NCI-H2029 treated with DMSO at 0.1 percent for 48 hours (cell line): ENCODE measurements around the gene IFIT2.
"Not testable (repeated sequence)": the region's sequence is repeated elsewhere in the genome, so short reads cannot be mapped to it uniquely, and the experiment has no call there.

Experiments
- DNase-seq: peaks from one replicate; lab custom pipeline; 2025; lab: John Stamatoyannopoulos, UW

Gene IFIT2

DNA sequence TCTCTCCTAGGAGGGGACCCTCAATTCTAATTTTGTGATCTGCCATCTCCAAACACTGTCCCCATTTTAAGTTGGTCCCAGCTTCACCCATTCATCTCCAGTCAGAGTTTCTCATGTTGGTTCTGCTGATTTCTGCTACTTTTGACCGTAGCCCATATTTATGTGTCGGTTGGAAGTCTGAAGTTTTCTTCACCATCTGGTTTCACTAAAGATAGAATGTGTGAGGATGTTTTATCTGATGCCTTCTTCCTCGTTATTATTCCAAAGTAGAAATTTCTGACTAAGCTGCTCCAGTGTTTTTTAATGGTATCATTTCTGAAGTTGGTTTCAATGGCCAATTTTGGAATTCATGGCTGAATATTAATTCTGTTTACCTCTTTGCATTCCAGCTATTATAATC lies 21.3 kb upstream of the IFIT2 start:
- no peak for DNase-seq

DNA sequence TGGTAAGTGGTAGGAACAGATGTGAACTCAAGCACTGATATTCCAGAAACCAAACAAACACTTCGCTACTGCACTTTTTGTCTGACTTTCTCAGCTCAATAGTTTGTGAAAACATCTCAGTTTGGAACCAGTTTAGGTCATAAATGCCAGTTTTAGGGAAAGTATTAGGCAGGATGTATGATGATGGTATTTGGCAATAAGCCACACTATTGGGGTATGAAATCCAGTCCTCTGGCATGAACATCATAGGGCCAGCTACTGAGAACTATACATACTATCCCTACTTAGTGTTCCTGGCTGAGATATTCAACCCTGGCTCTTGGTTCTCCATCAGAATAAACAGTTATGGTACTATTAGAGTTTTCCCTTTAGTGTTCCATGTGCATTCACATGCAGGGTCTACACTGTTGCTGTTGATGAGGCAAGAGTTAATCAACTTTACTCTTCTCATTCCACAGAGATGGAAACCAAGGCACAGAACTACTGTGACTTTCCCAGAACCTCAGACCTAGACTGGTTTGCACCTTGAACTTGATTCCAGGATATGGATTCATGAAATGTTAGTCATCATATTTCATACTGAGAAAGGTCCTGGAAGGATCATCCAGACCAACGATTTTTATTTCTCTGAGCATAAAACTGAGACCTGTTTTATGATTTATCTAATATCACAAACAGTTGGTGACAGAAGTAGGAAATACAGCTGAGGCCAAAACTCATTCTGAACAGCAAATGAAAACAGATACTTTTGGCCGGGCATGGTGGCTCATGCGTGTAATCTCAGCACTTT lies 20.0 kb upstream of the IFIT2 start:
- no peak for DNase-seq

DNA sequence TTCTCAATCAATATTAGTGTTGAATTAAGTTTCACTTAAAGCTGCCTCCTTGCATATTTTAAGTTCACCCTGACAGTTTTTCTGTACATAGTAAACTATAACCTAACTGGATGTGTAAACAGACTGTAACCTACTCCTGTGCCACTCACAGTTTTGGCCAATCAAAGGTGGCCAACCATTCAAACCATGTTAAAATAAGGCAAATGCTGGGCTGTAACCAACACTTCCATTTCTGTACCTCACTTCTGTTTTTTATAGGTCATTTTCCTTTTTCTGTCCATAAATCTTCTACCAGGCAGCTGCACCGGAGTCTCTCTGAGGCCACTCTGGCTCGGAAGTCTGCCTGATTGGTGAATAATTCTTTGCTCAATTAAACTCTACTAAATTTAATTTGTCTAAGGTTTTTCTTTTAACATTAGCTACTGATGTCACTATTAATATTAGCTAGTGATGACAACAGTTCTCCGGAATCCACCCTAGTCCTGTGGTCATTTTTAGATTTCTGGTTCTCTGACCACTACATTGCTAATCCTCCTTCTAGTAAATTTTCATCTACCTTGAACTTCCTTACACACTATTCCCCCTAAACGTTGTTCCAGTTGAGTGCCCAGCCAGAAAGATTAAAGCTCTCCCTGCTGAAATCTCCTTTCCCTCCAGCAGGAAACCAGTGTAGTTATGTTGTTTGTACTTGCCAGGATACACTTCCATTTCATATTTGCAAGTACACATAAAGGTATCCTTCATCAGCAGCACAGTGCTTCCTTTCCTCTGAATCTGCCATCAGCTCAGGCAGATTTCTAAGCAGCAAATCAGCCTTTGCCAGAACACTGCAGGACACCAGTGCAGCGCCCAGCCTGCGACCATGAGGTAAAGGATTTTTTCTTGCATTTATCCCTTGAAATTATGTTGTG lies 18.6 kb upstream of the IFIT2 start:
- DNase-seq, result no peak

DNA sequence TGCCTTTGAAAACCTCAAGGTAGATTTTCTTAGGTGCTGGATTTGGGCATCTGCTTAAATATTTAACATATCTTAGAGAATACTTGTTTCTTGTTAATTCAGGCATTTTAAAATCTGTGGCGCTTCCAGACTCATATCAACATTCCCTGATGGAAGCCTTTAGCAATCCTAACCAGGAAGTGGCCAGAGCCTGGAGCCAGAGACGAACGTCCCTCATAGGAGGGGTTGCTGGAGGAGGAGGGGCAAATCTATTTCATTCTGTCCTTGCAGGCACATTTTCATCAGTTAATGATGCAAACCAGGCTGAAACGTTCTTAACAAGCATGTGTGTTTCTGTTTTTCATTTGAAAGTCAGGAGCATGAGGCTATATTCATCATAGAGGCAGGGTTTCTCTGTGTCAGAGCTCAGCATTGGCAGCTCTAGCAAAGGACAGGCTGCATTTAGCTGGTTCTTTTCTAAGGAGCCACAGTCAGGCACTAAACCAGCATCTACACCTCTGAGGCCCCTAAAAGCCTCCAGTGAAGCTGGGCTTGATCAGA lies 17.8 kb upstream of the IFIT2 start:
- no peak for DNase-seq

DNA sequence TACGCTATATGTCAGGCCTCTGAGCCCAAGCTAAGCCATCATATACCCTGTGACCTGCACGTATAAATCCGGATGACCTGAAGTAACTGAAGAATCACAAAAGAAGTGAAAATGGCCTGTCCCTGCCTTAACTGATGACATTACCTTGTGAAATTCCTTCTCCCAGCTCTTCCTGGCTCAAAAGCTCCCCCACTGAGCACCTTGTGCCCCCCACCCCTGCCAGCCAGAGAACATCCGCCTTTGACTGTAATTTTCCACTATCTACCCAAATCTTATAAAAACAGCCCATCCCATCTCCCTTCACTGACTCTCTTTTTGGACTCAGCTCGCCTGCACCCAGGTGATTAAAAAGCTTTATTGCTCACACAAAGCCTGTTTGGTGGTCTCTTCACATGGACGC lies 17.1 kb upstream of the IFIT2 start:
- DNase-seq, result not testable (repeated sequence)

DNA sequence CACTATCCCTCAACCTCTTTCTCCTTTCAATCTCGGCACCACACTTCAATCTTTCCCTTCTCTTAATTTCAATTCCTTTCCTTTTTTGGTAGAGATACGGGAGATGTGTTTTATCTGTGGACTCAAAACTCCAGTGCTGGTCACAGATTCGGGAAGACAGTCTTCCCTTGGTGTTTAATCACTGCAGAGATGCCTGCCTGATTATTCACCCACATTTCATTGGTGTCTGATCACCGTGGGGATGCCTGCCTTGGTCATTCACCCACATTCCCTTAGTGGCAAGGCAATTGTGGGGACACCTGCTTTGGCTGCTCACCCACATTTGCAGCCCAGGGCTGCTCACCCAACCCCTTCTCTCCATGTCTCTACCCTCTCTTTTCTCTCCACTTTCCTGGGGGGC lies 16.5 kb upstream of the IFIT2 start:
- DNase-seq, result not testable (repeated sequence)

DNA sequence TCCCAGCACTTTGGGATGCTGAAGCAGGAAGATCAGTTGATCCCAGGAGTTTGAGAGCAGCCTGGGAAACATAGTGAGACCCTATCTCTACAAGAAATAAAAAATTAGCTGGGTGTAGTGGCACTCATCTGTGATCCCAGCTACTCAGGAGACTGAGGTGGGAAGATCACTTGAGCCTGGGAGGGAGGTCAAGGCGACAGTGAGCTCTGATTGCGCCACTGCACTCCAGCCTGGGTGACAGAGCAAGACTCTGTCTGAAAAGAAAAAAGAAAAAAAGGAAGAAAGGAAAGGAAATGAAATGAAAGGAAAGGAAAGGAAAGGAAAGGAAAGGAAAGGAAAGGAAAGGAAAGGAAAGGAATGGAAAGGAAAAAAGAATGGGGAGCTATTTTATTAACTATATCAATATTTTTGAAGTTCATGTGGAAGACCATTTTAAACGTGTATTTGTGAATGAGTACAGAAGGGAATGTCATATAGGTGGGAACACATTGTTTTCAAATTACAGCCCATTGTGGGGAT lies 7.1 kb upstream of the IFIT2 start:
- DNase-seq, result no peak

DNA sequence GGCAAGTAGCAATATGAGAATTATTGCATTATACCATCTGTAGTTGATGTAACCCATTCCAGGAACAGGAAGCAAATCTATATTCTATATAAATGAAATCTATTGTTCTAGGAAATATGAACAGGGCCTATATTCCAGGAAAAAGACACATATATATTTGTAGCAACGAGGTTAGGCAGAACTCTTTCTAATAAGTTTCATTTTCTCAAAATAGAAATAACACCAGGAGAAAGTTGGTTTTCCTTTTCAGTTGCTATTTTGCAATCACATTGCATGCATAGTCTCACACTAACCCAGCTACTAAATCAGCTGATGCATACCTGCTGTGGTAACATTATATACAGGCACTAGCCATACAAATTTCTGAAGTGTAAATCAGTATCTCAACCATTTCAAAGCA lies 6.2 kb upstream of the IFIT2 start:
- DNase-seq, result no peak

DNA sequence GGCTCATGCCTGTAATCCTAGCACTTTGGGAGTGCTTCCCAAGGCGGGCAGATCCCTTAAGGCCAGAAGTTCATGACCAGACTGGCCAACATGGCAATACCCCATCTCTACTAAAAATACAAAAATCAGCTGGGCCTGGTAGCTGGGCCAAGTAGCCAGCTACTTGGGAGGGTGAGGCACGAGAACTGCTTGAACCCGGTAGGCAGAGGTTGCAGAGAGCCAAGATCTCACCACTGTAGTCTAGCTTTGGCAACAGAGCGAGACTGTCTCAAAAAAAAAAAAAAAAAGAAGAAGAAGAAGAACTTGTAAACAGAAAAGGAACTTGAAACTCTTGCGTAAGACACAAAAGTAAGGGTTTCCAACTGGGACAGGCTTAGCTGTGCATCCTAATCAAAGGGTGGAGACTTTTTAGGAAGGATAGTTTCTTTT lies 5.6 kb upstream of the IFIT2 start:
- DNase-seq, result no peak

DNA sequence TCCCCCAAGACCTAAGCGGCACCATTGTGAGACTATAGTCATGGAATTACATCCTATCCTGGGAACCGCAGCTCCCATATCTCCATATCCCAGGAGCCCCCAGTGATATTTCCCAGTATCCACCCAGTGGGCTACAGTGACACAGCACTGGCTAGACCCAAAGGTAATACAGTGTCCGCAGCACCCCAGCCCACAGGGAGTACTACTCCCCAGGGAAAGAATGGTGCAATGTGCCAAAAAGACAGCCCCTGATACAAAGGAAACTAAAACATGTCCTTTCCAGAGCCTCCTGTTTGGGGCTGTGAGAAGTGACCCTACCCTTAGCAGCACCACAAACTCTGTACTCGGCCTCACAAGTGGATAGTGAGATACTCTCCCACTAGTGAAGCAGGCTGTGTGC lies 4.5 kb upstream of the IFIT2 start:
- no peak for DNase-seq

DNA sequence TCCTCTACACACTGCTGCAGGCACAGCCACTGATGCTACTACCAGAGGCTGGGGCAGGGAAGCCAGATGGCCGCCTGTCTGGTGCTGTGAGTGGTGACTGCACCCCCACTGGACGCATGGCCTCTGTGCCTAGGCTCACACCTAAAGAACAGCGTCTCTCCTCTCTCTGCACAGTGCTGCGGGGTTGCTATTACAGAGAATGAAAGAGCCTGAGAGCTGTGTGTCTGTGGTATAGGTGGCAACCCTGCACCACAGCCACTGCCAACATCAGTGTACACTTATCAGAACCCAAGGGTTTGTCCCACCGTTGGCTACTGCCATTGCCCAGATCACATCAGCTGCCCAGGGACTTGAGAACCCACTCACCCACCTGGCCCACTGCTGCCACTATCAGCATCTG lies 4.1 kb upstream of the IFIT2 start:
- no peak for DNase-seq

DNA sequence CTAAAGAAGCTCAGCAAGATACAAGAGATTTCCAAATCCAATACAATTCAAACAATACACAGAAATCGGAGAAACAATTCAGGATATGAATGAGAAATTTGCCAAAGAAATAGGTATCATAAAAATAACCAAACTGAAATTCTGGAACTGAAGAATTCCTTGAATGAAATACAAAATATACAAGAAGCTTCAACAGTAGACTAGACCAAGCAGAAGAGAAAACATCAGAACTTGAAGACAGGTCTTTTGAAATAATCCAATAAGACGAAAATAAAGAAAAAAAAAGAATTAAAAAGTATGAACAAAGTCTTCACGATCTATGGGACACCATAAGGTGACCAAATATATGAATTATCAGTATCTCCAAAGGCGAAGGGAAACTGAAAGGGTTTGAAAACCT lies 2.8 kb upstream of the IFIT2 start:
- DNase-seq, result no peak

DNA sequence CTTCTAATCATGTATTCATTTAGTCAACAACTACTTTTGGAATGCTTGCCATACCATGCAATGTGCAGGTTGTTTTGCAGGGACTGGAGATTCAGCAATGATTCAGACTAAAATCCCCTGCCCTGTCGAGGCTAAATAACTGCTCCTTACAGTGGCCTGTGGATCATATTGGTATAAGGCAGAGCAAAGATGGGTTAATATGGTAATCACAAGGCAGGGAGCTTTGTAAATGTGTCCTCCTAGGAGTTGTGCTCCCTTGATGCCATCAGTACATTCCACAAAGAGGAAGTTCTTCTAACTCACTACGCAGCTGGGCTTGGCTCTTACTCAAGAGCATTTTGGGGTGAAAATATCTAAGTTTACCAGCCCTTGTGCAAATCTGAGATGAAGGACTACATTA lies 614 bp upstream of the IFIT2 start:
- DNase-seq, result no peak

DNA sequence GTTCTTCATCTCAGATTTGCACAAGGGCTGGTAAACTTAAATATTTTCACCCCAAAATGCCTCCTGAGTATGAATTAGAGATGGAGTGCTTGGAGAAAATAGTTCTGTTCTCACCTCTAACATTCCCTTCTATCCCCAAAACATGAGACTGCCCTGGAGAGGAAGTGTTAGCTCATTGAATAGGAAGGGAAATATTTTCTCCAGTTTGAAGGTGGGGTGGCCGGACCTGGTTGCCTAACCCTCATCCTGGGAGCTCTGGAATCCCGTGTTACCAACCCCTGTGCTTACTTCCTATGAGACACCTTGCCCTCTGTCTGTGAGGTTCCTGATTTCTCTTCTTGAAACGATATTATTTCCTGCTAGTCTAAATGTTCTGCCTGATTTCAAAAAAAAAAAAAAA lies 779 bp downstream of the IFIT2 start:
- DNase-seq, result no peak

DNA sequence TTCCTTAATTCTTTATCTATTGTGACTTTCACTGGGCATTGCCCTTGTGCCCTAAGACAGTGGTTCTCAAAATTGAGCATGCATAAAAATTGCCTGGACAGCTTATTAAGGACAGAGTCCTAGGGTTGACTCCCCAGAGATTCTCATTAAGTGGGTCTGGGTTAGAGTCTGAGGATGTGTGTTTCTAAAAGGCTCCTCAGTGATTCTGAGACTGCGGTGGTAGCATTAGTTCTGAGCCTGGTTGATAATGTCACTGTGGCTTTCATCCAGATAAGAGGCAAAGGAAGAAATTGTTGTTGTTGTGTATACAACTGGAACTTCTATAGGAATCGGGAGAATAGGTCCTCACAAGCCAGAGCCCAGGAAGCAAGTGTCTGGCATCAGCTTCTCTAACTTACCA lies 1.3 kb downstream of the IFIT2 start:
- DNase-seq, result no peak

DNA sequence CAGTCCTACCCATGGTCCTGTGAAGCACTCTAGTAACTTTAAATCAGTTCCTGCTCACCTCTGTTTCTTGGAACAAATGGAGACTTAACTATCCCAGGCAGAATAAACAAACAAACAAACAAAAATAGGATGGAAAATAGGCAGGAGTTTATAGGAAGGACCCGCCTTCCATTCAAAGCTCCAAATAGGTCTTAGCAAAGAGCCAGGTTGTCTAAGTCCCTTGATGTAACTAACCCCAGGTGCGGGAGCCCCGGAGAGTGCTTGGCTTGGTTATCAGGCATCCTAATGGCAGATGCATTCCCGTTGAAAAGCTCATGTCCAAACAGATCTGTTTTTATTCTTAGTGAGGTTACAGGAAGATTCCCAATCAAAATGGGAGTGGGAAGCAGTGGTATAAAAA lies 2.2 kb downstream of the IFIT2 start:
- DNase-seq, result no peak

DNA sequence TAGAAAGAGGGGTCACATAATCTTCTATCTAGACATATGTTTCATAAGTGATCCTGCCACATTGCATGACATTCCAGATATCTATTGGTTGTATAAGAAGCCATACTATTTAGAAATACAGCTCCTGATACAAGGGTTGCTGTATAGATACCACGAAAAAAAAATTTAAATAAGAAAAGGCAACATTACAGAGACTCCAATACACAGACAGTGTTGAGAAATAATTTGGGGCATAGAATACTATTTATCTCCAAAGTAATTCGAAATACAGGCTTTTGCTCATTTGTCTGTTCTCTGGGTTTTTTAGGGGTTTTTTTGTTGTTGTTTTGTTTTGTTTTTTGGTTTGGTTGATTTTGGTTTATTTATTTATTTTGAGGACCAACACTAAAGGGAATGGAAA lies 2.6 kb downstream of the IFIT2 start:
- no peak for DNase-seq

DNA sequence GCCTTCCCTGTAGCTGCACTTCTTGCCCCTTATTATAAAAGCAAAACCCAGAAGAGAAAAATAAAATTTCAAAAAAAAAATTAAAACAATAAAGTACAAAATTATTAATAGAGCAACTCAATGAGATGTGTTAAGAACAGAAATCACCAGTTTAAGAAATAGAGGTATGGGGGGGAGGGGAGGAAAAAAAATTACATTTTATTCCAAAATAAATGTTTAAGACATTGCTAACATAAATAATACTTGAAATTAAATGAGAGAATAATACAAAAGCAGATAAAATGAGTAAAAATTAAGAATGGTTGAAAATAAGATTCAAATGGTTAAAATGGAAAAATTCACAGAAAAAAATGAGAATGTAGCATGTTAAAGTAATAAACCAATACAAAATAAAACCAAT lies 3.1 kb downstream of the IFIT2 start:
- DNase-seq, result no peak

DNA sequence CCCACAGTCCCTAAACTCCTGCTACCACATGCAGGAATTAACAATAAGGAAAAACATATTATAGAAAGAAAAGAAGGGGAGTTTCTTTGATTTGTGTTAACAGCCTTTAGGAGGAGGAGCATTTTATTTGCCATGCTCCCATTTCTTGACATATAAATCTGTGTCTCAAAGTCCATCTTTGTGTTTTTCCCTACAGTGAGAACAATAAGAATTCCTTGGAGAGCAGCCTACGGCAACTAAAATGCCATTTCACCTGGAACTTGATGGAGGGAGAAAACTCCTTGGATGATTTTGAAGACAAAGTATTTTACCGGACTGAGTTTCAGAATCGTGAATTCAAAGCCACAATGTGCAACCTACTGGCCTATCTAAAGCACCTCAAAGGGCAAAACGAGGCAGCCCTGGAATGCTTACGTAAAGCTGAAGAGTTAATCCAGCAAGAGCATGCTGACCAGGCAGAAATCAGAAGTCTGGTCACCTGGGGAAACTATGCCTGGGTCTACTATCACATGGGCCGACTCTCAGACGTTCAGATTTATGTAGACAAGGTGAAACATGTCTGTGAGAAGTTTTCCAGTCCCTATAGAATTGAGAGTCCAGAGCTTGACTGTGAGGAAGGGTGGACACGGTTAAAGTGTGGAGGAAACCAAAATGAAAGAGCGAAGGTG lies 4.1 kb downstream of the IFIT2 start:
- DNase-seq, result no peak

DNA sequence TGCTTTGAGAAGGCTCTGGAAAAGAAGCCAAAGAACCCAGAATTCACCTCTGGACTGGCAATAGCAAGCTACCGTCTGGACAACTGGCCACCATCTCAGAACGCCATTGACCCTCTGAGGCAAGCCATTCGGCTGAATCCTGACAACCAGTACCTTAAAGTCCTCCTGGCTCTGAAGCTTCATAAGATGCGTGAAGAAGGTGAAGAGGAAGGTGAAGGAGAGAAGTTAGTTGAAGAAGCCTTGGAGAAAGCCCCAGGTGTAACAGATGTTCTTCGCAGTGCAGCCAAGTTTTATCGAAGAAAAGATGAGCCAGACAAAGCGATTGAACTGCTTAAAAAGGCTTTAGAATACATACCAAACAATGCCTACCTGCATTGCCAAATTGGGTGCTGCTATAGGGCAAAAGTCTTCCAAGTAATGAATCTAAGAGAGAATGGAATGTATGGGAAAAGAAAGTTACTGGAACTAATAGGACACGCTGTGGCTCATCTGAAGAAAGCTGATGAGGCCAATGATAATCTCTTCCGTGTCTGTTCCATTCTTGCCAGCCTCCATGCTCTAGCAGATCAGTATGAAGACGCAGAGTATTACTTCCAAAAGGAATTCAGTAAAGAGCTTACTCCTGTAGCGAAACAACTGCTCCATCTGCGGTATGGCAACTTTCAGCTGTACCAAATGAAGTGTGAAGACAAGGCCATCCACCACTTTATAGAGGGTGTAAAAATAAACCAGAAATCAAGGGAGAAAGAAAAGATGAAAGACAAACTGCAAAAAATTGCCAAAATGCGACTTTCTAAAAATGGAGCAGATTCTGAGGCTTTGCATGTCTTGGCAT lies 4.8 kb downstream of the IFIT2 start:
- DNase-seq, result no peak

DNA sequence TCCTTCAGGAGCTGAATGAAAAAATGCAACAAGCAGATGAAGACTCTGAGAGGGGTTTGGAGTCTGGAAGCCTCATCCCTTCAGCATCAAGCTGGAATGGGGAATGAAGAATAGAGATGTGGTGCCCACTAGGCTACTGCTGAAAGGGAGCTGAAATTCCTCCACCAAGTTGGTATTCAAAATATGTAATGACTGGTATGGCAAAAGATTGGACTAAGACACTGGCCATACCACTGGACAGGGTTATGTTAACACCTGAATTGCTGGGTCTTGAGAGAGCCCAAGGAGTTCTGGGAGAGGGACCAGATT lies 5.4 kb downstream of the IFIT2 start:
- DNase-seq, result no peak

DNA sequence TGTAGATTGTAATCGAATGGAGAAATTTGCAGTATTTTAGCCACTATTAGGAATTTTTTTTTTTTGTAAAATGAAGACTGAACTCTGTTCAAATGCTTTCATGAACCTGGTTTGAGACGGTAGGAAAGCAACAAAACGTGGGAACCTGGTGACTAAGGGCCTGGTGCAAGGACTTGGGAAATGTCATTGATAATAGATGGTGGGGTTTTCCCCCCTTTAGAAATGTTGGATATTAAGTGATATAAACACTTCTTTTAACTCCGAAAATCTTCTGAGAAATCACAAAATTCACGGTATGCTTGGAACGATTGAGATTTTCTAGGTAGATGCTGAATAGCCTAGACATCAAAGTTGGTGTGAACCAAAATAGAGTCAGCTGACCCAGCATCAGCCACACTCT lies 6.4 kb downstream of the IFIT2 start:
- no peak for DNase-seq
